ENCODE data around the gene PKHD1. TPM values are rescaled to one million over a fixed set of nuclear protein-coding genes. Genes with fewer than 3 reads are reported as not detected.

PKHD1 gene
- total RNA-seq: 0.06 and 0.53 TPM in 2 replicates

- no peak for DNase-seq (ENCODE audit: extremely low read depth, low read depth, low spot score)
Measured at GRCh38 chr6:52087498-52087999, at the start of gene PKHD1. Gene PKHD1, minus strand, starts transcription at chr6:52087613. Its CDS starts 2,680 bp downstream, at chr6:52084933.

GRCh38 chr6:52136934-52137467, 49.6 kb upstream of the PKHD1 start:
- DNase-seq (ENCODE audit: extremely low read depth, low read depth, low spot score): no peak

GRCh38 chr6:52136055-52136454, 48.6 kb upstream of the PKHD1 start:
- no peak for DNase-seq (ENCODE audit: extremely low read depth, low read depth, low spot score)

- DNase-seq (ENCODE audit: extremely low read depth, low read depth, low spot score): no peak
Measured at GRCh38 chr6:52135217-52135616, 47.8 kb upstream of the PKHD1 start.

GRCh38 chr6:52134011-52134410, 46.6 kb upstream of the PKHD1 start:
- DNase-seq (ENCODE audit: extremely low read depth, low read depth, low spot score): no peak

GRCh38 chr6:52133324-52133723, 45.9 kb upstream of the PKHD1 start:
- DNase-seq (ENCODE audit: extremely low read depth, low read depth, low spot score): no peak

- DNase-seq (ENCODE audit: extremely low read depth, low read depth, low spot score): no peak
Measured at GRCh38 chr6:52132292-52132691, 44.9 kb upstream of the PKHD1 start.

GRCh38 chr6:52130440-52130839, 43.0 kb upstream of the PKHD1 start:
- DNase-seq (ENCODE audit: extremely low read depth, low read depth, low spot score): no peak

GRCh38 chr6:52127957-52128356, 40.5 kb upstream of the PKHD1 start:
- no peak for DNase-seq (ENCODE audit: extremely low read depth, low read depth, low spot score)

GRCh38 chr6:52126231-52126630, 38.8 kb upstream of the PKHD1 start:
- no peak for DNase-seq (ENCODE audit: extremely low read depth, low read depth, low spot score)

GRCh38 chr6:52125572-52125971, 38.2 kb upstream of the PKHD1 start:
- DNase-seq (ENCODE audit: extremely low read depth, low read depth, low spot score): no peak

- DNase-seq (ENCODE audit: extremely low read depth, low read depth, low spot score): no peak
Measured at GRCh38 chr6:52125139-52125538, 37.7 kb upstream of the PKHD1 start.

- DNase-seq (ENCODE audit: extremely low read depth, low read depth, low spot score): no peak
Measured at GRCh38 chr6:52124126-52125121, 37.0 kb upstream of the PKHD1 start.

- DNase-seq (ENCODE audit: extremely low read depth, low read depth, low spot score): no peak
Measured at GRCh38 chr6:52123251-52123650, 35.8 kb upstream of the PKHD1 start.

- no peak for DNase-seq (ENCODE audit: extremely low read depth, low read depth, low spot score)
Measured at GRCh38 chr6:52117352-52117751, 29.9 kb upstream of the PKHD1 start.

GRCh38 chr6:52116605-52116948, 29.2 kb upstream of the PKHD1 start:
- no peak for DNase-seq (ENCODE audit: extremely low read depth, low read depth, low spot score)

GRCh38 chr6:52115891-52116604, 28.6 kb upstream of the PKHD1 start:
- no peak for DNase-seq (ENCODE audit: extremely low read depth, low read depth, low spot score)

GRCh38 chr6:52115145-52115741, 27.8 kb upstream of the PKHD1 start:
- no peak for DNase-seq (ENCODE audit: extremely low read depth, low read depth, low spot score)

GRCh38 chr6:52109171-52109571, 21.8 kb upstream of the PKHD1 start:
- DNase-seq (ENCODE audit: extremely low read depth, low read depth, low spot score): no peak

GRCh38 chr6:52108128-52108527, 20.7 kb upstream of the PKHD1 start:
- DNase-seq (ENCODE audit: extremely low read depth, low read depth, low spot score): no peak

GRCh38 chr6:52106994-52107393, 19.6 kb upstream of the PKHD1 start:
- no peak for DNase-seq (ENCODE audit: extremely low read depth, low read depth, low spot score)

Data from glomerular endothelial cell (primary cell).